ENCODE results near the gene OR2V1.
A peak's percentile ranks its signal among the peaks of the same experiment; 100 is the strongest.
"Not testable (repeated sequence)": the region's sequence is repeated elsewhere in the genome, so short reads cannot be mapped to it uniquely, and the experiment has no call there.

The OR2V1 gene

GRCh38 chr5:181130832-181131496 lies at the start of gene OR2V1:
Gene OR2V1, minus strand, starts transcription at chr5:181131169. Its CDS starts 5,865 bp downstream, at chr5:181125304.
- no peak for DNase-seq (ENCODE audit: low read depth)

GRCh38 chr5:181177559-181177958 lies 46.6 kb upstream of the OR2V1 start:
- not testable (repeated sequence) for DNase-seq (ENCODE audit: low read depth)

- no peak for DNase-seq (ENCODE audit: low read depth)
Measured at GRCh38 chr5:181176254-181176952, 45.4 kb upstream of the OR2V1 start.

GRCh38 chr5:181173420-181174342 lies 42.7 kb upstream of the OR2V1 start:
- DNase-seq (ENCODE audit: low read depth) = peak; percentile 53

GRCh38 chr5:181173027-181173419 lies 42.1 kb upstream of the OR2V1 start:
- DNase-seq (ENCODE audit: low read depth) = peak; percentile 60

GRCh38 chr5:181171782-181172181 lies 40.8 kb upstream of the OR2V1 start:
- DNase-seq (ENCODE audit: low read depth) = no peak

GRCh38 chr5:181170996-181171395 lies 40.0 kb upstream of the OR2V1 start:
- DNase-seq (ENCODE audit: low read depth) = no peak

- DNase-seq (ENCODE audit: low read depth) = no peak
Measured at GRCh38 chr5:181170237-181170825, 39.4 kb upstream of the OR2V1 start.

- peak; percentile 79 for DNase-seq (ENCODE audit: low read depth)
Measured at GRCh38 chr5:181169459-181170236, 38.7 kb upstream of the OR2V1 start.

- DNase-seq (ENCODE audit: low read depth) = no peak
Measured at GRCh38 chr5:181168595-181169118, 37.7 kb upstream of the OR2V1 start.

GRCh38 chr5:181167814-181168488 lies 37.0 kb upstream of the OR2V1 start:
- no peak for DNase-seq (ENCODE audit: low read depth)

GRCh38 chr5:181166812-181167733 lies 36.1 kb upstream of the OR2V1 start:
- no peak for DNase-seq (ENCODE audit: low read depth)

- no peak for DNase-seq (ENCODE audit: low read depth)
Measured at GRCh38 chr5:181164076-181164952, 33.3 kb upstream of the OR2V1 start.

- no peak for DNase-seq (ENCODE audit: low read depth)
Measured at GRCh38 chr5:181163487-181164075, 32.6 kb upstream of the OR2V1 start.

- DNase-seq (ENCODE audit: low read depth) = no peak
Measured at GRCh38 chr5:181161534-181162175, 30.7 kb upstream of the OR2V1 start.

- DNase-seq (ENCODE audit: low read depth) = not testable (repeated sequence)
Measured at GRCh38 chr5:181160755-181161533, 30.0 kb upstream of the OR2V1 start.
